Measurements from ENCODE around the gene TLE4. TPM values are rescaled to one million over a fixed set of nuclear protein-coding genes. Genes with fewer than 3 reads are reported as not detected.
"Not testable (repeated sequence)": the region's sequence is repeated elsewhere in the genome, so short reads cannot be mapped to it uniquely, and the experiment has no call there.

The TLE4 gene
- total RNA-seq, 1 donor from 2014 or later, result 25.1 TPM

DNA sequence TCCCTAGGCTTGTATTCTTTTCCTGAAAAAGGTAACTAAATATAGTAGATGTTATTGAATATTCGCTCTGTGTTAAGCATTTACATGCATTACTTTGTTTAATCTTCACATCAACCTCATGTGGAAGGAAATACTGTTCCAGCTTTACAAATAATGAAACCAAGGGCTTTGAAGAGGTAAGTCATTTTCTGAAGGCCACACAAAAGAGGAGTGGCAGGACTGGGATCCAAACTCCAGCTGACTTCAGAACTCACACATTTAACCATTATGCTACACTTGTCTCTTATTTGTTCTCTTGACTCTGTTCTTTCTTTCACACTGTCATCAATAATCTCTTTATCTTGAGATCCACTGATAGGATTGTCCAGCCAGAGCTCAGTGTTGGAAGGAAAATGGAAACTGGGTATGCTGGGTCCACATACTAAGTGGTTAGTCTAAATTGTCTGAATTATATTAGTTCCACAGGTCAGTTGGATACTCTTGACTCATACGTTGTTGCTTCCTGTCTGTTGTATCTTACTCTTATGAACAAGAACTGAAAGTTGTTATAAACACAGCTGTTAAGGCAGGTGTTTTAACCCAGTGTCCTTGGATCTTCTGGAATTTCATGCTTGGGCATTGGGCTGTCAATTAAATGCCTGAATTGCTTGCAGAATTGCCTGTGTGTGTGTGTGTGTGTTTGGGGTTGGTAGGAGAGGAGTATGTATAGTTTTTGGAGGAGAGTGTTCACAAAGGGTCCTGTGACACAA is 65.6 kb downstream of the TLE4 start:
- intact Hi-C loops (cut with micrococcal nuclease), result no loop called here
- Mint-ChIP-seq H3K9me3 (peaks cover 6% of the 10 kb centered on the region), H3K36me3 (ENCODE audit: low read depth) (peaks cover 19% of the 10 kb centered on the region), H3K4me3 (no peak overlapping the region), H3K27ac (no peak overlapping the region), H3K27me3 (ENCODE audit: insufficient read depth) (no peaks in the 10 kb centered on the region), H3K4me1 (ENCODE audit: low read depth) (peaks cover 50% of the 10 kb centered on the region)
- DNase-seq (ENCODE audit: low spot score), result no peak

GRCh38 chr9:79638806-79639205 is 67.0 kb downstream of the TLE4 start:
- Mint-ChIP-seq H3K27me3 (ENCODE audit: insufficient read depth) (no peaks in the 10 kb centered on the region), H3K27ac (no peak overlapping the region), H3K9me3 (peaks cover 20% of the 10 kb centered on the region), H3K4me3 (no peak overlapping the region), H3K4me1 (ENCODE audit: low read depth) (peaks cover 37% of the 10 kb centered on the region), H3K36me3 (ENCODE audit: low read depth) (peaks cover 27% of the 10 kb centered on the region)
- no peak for DNase-seq (ENCODE audit: low spot score)
- intact Hi-C loops (cut with micrococcal nuclease), result no loop called here

- H3K27ac Mint-ChIP-seq, result no peak overlapping the region
- peaks cover 31% of the 10 kb centered on the region for H3K36me3 Mint-ChIP-seq (ENCODE audit: low read depth)
- H3K27me3 Mint-ChIP-seq (ENCODE audit: insufficient read depth), result no peaks in the 10 kb centered on the region
- peaks cover 36% of the 10 kb centered on the region for H3K4me1 Mint-ChIP-seq (ENCODE audit: low read depth)
- no peak for DNase-seq (ENCODE audit: low spot score)
- H3K9me3 Mint-ChIP-seq, result peaks cover 26% of the 10 kb centered on the region
- no peak overlapping the region for H3K4me3 Mint-ChIP-seq
- intact Hi-C loops (cut with micrococcal nuclease), result no loop called here
Observed at GRCh38 chr9:79639354-79639753, 67.6 kb downstream of the TLE4 start.

DNA sequence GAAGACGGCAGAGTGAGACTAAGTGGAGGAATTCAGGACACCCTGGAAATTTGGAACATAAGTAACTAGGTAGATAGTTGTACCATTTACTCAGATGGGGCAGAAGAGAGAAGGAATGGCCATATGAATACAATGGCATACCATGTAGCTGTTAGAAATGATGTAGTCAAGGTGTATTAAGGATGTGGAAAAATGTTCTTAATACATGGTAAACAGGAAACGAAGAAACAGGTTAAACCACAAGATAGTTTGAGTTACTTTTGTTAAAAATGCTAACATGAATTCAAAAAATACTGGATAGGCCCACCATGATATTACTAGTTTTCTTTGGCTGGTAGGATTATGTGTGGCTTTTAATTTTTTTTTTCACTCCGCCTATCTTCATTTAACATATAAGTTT is 68.3 kb downstream of the TLE4 start:
- Mint-ChIP-seq H3K4me1 (ENCODE audit: low read depth) (peaks cover 36% of the 10 kb centered on the region), H3K9me3 (peaks cover 33% of the 10 kb centered on the region), H3K36me3 (ENCODE audit: low read depth) (peaks cover 35% of the 10 kb centered on the region)
- intact Hi-C loops (cut with micrococcal nuclease); H3K27me3 Mint-ChIP-seq (ENCODE audit: insufficient read depth); H3K27ac Mint-ChIP-seq; H3K4me3 Mint-ChIP-seq; DNase-seq (ENCODE audit: low spot score): not testable (repeated sequence)

- Mint-ChIP-seq H3K9me3 (peaks cover 36% of the 10 kb centered on the region), H3K27me3 (ENCODE audit: insufficient read depth) (no peaks in the 10 kb centered on the region), H3K4me3 (no peak overlapping the region), H3K27ac (no peak overlapping the region), H3K4me1 (ENCODE audit: low read depth) (peaks cover 26% of the 10 kb centered on the region), H3K36me3 (ENCODE audit: low read depth) (peaks cover 36% of the 10 kb centered on the region)
- intact Hi-C loops (cut with micrococcal nuclease), result no loop called here
- DNase-seq (ENCODE audit: low spot score), result no peak
Observed at GRCh38 chr9:79641070-79641469, 69.3 kb downstream of the TLE4 start.

- Mint-ChIP-seq H3K27me3 (ENCODE audit: insufficient read depth) (no peaks in the 10 kb centered on the region), H3K4me3 (no peak overlapping the region), H3K4me1 (ENCODE audit: low read depth) (peaks cover 13% of the 10 kb centered on the region), H3K27ac (no peak overlapping the region), H3K36me3 (ENCODE audit: low read depth) (peaks cover 30% of the 10 kb centered on the region), H3K9me3 (peaks cover 36% of the 10 kb centered on the region)
- intact Hi-C loops (cut with micrococcal nuclease), result no loop called here
- DNase-seq (ENCODE audit: low spot score), result no peak
Observed at GRCh38 chr9:79642671-79643070, 70.9 kb downstream of the TLE4 start.

DNA sequence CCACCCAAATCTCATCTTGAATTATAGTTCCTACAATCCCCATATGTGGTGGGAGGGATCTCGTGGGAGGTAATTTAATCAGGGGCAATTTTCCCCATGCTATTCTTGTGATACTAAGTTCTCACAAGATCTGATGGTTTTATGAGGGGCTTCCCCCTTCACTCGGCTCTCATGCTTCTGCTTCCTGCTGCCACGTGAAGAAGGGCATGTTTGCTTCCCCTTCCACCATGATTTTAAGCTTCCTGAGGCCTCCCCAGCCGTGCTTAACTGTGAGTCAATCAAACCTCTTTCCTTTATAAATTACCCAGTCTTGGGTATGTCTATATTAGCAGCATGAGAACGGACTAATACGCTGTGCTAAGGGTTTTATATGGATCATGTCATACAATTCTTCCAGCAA is 72.3 kb downstream of the TLE4 start:
- intact Hi-C loops (cut with micrococcal nuclease), result no loop called here

DNA sequence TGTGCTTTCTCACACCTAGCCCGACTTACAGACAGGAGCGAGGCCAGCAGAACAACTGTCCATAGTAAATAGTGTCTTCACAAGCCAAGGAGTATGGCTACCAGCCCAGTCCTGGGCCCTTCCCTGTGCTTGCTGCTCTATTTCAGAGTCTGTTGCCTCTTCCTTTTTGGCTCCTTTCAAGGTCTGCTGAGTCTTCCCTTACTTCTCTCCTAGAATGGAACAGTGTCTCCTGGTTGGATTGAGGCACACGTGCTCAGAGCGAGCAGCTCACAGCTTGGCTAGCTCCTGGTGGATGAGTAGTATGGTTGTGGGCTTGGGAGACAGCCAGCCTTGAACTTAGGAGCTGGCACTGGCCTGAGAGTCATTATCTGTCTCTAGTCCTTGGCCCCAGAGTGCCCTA is 72.8 kb downstream of the TLE4 start:
- H3K27ac Mint-ChIP-seq, result no peak overlapping the region
- no peaks in the 10 kb centered on the region for H3K27me3 Mint-ChIP-seq (ENCODE audit: insufficient read depth)
- no peak for DNase-seq (ENCODE audit: low spot score)
- peaks cover 10% of the 10 kb centered on the region for H3K4me1 Mint-ChIP-seq (ENCODE audit: low read depth)
- H3K36me3 Mint-ChIP-seq (ENCODE audit: low read depth), result peaks cover 22% of the 10 kb centered on the region
- no peak overlapping the region for H3K4me3 Mint-ChIP-seq
- peaks cover 30% of the 10 kb centered on the region for H3K9me3 Mint-ChIP-seq
- intact Hi-C loops (cut with micrococcal nuclease), result no loop called here

More for the DNA sequence above, 72.3 kb downstream of the TLE4 start:
- DNase-seq (ENCODE audit: low spot score), result no peak
- H3K4me1 Mint-ChIP-seq (ENCODE audit: low read depth), result peaks cover 10% of the 10 kb centered on the region
- no peak overlapping the region for H3K27ac Mint-ChIP-seq
- H3K9me3 Mint-ChIP-seq, result peaks cover 30% of the 10 kb centered on the region
- H3K27me3 Mint-ChIP-seq (ENCODE audit: insufficient read depth), result no peaks in the 10 kb centered on the region
- H3K36me3 Mint-ChIP-seq (ENCODE audit: low read depth), result peaks cover 22% of the 10 kb centered on the region
- no peak overlapping the region for H3K4me3 Mint-ChIP-seq

- H3K27me3 Mint-ChIP-seq (ENCODE audit: insufficient read depth), result no peaks in the 10 kb centered on the region
- DNase-seq (ENCODE audit: low spot score), result no peak
- H3K27ac Mint-ChIP-seq, result no peak overlapping the region
- H3K9me3 Mint-ChIP-seq, result peaks cover 30% of the 10 kb centered on the region
- no peak overlapping the region for H3K4me3 Mint-ChIP-seq
- H3K36me3 Mint-ChIP-seq (ENCODE audit: low read depth), result peaks cover 19% of the 10 kb centered on the region
- intact Hi-C loops (cut with micrococcal nuclease), result no loop called here
- H3K4me1 Mint-ChIP-seq (ENCODE audit: low read depth), result peaks cover 5% of the 10 kb centered on the region
Observed at GRCh38 chr9:79645110-79645509, 73.3 kb downstream of the TLE4 start.

DNA sequence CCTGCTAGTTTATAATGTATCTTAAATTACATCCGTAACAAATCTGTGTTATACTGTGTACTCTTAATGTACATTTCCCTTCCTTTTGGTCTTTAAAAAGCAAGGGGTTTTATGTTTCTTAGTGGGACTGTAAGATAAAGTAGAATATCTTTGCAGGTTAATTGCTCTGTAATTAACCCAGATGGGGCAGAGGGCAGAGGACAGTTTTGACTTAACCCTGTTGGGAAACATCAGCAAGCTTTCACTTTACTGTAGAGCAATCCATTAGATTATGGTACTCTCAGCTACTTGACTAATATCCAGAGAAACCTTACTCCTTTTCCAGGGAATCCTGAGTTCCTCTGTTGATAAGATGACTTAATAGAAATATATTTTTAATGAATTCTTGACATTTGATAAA is 74.3 kb downstream of the TLE4 start:
- Mint-ChIP-seq H3K4me3 (no peak overlapping the region), H3K36me3 (ENCODE audit: low read depth) (peaks cover 19% of the 10 kb centered on the region), H3K27me3 (ENCODE audit: insufficient read depth) (no peaks in the 10 kb centered on the region), H3K9me3 (peaks cover 30% of the 10 kb centered on the region), H3K27ac (no peak overlapping the region), H3K4me1 (ENCODE audit: low read depth) (no peaks in the 10 kb centered on the region)
- no peak for DNase-seq (ENCODE audit: low spot score)
- intact Hi-C loops (cut with micrococcal nuclease), result no loop called here

- intact Hi-C loops (cut with micrococcal nuclease), result no loop called here
- peaks cover 5% of the 10 kb centered on the region for H3K36me3 Mint-ChIP-seq (ENCODE audit: low read depth)
- DNase-seq (ENCODE audit: low spot score), result no peak
- H3K4me1 Mint-ChIP-seq (ENCODE audit: low read depth), result no peaks in the 10 kb centered on the region
- no peak overlapping the region for H3K27ac Mint-ChIP-seq
- H3K4me3 Mint-ChIP-seq, result no peak overlapping the region
- H3K9me3 Mint-ChIP-seq, result no peaks in the 10 kb centered on the region
- no peaks in the 10 kb centered on the region for H3K27me3 Mint-ChIP-seq (ENCODE audit: insufficient read depth)
Observed at GRCh38 chr9:79651251-79651795, 79.6 kb downstream of the TLE4 start.

GRCh38 chr9:79652598-79652997 is 80.8 kb downstream of the TLE4 start:
- H3K4me3 Mint-ChIP-seq, result no peak overlapping the region
- no peaks in the 10 kb centered on the region for H3K9me3 Mint-ChIP-seq
- no peaks in the 10 kb centered on the region for H3K27me3 Mint-ChIP-seq (ENCODE audit: insufficient read depth)
- no peaks in the 10 kb centered on the region for H3K4me1 Mint-ChIP-seq (ENCODE audit: low read depth)
- no peak overlapping the region for H3K27ac Mint-ChIP-seq
- DNase-seq (ENCODE audit: low spot score), result no peak
- intact Hi-C loops (cut with micrococcal nuclease), result no loop called here
- H3K36me3 Mint-ChIP-seq (ENCODE audit: low read depth), result peaks cover 11% of the 10 kb centered on the region

DNA sequence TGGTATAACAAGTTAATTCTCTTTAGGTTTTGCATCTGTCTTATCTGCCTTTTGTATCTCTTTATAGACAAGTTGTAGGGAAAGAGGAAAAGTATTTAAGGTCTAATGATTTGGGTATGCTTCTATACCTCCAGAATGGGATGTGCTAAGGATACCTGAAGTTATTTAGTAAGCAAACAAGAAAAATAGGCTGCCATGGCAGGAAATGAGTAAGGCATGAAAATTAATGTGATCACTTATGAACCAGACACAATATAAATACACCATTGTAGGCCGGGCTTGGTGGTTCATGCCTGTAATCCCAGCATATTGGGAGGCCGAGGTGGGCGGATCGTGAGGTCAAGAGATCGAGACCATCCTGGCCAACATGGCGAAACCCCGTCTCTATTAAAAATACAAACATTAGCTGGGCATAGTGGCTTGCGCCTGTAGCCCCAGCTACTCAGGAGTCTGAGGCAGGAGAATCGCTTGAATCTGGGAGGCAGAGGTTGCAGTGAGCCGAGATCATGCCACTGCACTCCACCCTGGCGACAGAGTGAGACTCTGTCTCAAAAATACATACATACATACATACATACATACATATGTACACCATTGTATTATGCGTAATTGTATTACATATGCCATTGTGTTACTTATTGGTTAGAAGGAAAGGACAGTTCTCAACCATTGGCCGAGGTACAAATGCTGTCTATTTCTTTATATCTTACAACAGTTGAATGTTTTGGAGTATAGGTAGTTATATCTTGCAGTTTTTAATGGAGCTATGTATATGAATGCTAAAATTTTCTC is 83.0 kb downstream of the TLE4 start:
- DNase-seq (ENCODE audit: low spot score); H3K4me3 Mint-ChIP-seq; H3K4me1 Mint-ChIP-seq (ENCODE audit: low read depth); H3K27ac Mint-ChIP-seq; intact Hi-C loops (cut with micrococcal nuclease); H3K9me3 Mint-ChIP-seq; H3K27me3 Mint-ChIP-seq (ENCODE audit: insufficient read depth): not testable (repeated sequence)
- H3K36me3 Mint-ChIP-seq (ENCODE audit: low read depth), result peaks cover 14% of the 10 kb centered on the region

Data from activated T-helper 1 cell treated with anti-CD3 and anti-CD28 coated beads, Interleukin-12 subunit alpha, Interleukin-12 subunit beta, Interleukin-2, Interleukin-4 antibody, amounts not matched to agents 30 ng/mL and 10 ng/mL and 1 ng/mL, durations not matched to agents 14 hours and 24 hours and 36 hours (primary cell).